Occipital lobe (tissue), 2 donors: ENCODE measurements around the gene RASSF10. TPM values are rescaled to one million over a fixed set of nuclear protein-coding genes. Genes with fewer than 3 reads are reported as not detected.

ENCODE experiments used
- DNase-seq: peaks from one replicate; lab custom pipeline; 2025; lab: John Stamatoyannopoulos, UW
- total RNA-seq: library from RNA; depleted of rRNA; stranded (reverse); fragments of >200 nt; gene quantifications from one replicate; pipeline ENCODE4 v1.2.3, GENCODE V29; 2014

Gene RASSF10
- total RNA-seq, 1 donor from 2014 or later = 3.4 TPM

DNA sequence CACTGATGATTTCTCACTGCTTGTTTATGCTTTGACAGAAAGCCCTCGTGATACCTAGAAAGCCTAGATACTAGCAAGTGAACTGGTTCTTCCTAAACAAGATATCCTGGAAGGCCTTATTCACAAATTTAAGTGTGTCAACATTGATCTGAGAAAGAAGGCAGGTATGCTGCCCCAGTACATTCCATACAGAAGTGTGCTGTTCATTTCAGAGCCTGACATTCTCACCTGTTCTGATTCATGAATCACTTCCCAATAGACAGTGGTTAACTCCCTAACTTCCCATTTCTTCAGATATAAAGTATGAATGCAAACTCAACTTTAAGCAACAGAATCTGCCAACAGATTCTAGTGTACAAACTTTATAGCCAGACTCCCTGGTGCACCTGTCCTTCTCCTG, 15.5 kb upstream of the RASSF10 start:
- no peak for DNase-seq

DNA sequence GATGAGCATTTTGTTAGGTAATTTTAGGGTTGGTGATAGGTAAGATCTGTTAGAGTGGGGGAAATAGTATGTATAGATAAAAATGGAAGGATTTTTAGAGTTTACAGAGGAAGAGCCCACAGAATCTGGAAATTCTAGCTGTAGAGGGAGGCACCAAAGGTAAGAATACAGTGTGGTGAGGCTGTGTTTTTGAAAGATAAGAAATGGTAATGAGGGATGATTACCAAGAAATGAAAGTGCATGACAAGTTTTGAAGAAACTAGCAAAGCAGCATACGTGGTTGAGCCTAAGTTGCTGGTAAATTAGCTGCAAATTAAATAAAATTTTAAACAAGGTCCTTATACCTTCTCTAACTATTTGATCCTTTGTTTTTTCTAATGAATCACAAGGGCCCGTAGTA, 14.6 kb upstream of the RASSF10 start:
- DNase-seq = no peak

DNA sequence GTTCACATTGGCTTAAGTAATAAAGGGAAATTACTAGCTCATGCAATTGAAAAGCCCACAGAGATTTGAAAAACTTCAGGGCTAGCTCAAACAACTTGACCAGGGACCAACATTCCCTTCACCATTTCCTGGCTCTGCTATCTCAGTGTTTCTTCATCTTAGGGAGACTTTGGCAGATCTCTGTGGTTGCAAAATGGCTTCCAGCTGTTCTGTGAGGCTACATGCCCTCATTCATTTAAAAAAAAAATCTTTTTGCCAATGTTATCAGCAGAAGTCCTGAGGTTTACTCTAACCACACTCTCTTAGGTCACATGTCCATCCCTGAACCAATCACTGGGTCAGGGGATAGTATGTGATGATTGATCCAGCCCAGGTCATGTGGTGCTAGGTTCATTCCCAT, 13.9 kb upstream of the RASSF10 start:
- DNase-seq = no peak

DNA sequence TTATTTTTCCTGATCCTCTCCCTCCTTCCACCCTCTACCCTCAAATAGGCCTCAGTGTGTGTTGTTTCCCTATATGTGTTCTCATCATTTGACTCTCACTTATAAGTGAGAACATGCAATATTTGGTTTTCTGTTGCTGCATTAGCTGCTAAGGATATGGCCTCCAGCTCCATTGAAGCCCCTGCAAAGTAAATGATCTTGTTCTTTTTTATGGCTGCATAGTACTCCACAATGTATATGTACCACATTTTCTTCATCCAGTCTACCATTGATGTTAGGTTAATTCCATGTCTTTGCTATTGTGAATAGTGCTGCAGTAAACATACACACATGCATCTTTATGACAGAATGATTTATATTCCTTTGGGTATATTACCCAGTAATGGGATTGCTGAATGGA, 13.3 kb upstream of the RASSF10 start:
- no peak for DNase-seq

DNA sequence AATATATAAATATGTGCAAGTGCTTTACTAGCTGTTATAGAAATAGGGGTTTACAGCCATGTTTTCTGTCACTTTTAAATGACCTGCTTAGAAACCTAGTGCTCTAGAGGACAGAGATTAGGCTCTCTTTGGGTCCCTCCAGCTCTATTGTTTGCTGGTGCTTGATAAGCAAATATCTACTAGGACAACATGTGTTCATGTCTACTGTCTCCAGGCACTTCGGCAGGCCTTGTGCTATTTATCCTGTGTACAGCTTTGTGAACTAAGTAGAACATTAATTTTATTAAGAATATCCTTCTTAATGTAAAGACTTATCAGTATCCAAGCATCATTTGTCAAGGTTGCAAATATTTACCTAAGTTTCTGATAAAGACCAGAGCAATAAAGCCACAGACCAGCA, 11.9 kb upstream of the RASSF10 start:
- no peak for DNase-seq

DNA sequence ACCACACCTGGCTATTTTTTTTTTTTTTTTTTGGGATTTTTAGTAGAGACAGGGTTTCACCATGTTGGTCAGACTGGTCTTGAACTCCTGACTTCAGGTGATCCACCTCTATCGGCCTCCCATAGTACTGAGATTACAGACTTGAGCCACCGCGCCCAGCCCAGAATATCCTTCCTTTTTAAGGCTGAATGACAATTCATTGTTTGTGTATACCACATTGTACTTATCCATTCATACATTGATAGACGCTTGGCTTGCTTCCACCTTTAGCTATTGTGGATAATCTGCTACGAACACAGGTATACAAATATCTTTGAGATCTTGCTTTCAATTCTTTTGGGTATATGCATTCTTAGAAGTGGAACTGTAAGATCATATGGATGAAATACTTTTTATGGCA, 10.8 kb upstream of the RASSF10 start:
- no peak for DNase-seq

DNA sequence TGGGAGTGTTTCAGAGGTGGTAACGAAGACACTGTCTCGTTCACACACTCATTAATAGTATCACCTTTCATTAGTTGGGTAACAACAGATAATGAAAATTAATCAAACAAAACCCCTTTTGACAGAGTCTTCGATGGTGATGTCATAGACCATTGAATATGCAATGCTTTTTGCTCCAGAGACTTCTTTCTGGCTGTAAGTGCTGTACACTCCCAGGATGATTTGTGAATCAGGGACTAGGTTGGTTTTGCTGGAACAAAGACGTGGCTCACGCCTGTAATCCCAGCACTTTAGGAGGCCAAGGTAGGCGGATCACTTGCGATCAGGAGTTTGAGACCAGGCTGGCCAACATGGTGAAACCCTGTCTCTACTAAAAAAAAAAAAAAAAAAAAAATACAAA, 9.5 kb upstream of the RASSF10 start:
- no peak for DNase-seq

DNA sequence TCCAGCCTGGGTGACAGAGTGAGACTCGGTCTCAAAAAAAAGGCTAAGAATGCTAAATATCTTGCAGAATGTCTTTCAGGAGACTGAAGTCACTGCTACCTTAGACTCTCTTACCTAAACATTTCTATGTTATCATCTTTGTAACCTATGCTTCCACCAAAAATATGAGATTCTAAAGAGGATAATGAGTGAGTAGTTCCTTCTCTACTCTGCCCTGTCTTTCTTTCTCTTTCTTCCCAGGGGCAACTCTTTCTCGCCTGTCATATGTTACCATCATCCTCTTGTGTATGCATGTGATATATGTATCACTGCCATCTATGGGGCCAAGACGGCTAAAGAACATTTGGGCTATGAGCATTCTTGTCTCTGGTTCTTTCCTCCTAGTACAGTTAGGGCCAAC, 9.0 kb upstream of the RASSF10 start:
- no peak for DNase-seq

DNA sequence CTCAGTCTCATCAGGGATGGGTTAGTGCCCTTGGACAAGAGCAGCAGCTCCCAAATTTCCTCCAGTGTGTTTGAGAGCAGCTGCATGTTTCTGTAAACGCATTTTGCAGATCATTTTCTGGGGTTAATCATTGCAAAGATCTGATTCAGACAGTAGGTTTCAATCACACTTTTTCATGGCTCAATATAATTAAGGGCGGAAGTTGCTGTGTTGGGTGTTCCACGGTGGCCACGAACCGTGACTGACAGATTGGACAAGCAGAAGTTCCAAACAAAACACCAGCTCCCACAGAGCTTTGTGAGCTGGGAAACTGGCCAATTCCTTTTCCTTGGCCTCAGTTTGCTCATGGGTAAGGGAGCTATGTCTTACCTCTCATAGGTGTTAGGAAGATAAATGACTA, 8.4 kb upstream of the RASSF10 start:
- DNase-seq = no peak

DNA sequence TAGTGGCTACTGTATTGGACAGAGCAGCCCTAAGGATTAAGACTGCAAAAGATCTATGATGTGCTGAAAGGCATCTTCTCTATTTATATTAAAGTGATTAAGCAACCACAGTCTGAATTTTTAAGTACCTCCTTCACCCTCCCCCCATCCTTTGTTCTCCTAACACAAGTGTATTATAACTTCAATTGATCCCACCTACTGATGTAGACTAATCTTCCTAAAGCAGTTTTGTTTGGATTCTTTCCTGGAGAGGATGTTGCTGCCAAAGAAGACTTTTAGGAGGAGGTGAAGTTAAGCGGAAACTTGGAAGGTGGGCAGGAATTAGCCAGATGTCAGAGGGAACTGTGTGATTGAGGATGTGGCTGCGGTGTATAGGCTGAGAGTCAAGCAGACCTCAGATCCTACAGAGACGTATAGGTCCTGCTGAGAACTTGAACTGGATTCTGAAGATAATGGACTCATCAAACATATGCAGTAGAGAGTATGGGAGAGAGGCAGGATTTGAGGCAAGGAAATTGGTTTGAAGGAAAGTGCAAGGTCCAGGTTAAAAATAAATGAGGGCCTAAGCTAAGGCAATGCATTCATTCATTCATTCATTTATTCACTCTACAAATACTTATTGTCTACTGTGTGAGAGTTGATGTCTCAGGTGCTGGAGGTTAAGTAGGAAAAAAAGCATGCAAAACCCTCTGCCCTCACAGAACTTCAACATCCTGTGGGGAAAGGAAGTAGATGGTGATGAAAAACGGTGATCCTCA, 5.2 kb upstream of the RASSF10 start:
- no peak for DNase-seq

DNA sequence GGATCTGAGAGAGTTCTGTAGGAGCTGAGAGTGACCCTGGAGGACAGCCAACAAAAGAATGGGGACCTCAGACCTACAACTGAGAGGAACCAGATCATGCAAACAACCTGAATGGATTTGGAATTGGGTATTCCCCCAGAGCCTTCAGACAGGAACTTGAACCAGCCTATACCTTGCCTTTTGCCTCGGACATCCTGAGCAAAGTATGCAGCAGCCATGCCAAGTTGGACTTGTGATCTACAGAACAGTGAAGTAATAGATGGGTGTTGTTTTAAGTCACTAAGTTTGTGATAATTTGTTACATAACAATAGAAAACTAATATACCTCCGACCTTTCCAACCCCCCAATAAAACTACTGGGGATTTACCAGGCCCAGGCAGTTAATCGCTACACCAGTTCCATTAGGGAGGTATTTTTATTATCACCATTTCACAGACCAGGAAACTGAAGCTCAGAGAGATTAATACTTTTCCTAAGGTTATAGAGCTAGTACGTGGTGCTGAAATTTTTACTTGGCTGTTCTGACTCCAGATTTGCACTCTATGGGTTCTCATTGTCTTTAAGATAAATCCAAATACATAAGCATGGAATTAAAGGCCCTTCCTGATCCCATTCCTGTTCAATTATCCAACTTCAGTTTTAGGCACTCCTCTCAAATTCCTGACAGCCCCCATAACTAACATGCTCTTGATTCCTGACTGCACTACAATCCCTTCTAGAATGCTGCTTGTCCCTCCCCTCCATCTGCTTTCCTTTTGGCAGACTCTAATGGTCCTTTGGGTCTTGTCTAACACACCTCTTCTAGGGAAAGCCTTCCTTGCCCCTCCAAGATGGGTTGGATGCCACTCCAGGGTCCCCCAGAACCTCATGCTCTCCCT, 1.7 kb upstream of the RASSF10 start:
- no peak for DNase-seq

DNA sequence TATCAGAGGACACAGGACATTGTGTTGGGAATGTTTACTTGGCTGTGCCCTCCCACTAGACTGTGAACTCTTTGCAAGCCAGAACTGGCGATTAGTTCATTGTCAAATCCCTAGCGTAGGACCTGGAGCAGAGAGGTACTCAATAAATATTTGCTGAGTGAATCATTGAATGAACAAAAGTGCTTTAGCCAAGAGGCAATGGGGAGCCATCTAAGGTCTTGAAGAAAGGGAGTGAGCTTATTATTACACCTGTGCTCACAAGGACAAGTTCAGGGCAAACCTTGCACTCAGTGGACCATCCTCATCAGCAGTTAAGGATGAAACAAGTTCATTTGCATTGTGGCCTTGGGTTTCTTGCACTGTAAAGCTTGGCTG, 1.1 kb upstream of the RASSF10 start:
- DNase-seq = no peak

DNA sequence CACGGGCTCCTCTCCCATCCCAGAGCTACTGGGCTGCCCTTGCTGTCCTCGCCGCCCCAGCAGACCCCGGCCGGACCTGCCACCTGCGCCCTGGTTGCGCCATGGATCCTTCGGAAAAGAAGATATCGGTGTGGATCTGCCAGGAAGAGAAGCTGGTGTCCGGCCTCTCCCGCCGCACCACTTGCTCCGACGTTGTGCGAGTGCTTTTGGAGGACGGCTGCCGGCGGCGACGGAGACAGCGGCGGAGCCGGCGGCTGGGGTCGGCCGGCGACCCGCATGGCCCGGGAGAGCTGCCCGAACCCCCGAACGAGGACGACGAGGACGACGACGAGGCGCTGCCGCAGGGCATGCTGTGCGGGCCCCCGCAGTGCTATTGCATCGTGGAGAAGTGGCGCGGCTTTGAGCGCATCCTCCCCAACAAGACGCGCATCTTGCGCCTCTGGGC, 382 bp downstream of the RASSF10 start:
- DNase-seq = no peak

DNA sequence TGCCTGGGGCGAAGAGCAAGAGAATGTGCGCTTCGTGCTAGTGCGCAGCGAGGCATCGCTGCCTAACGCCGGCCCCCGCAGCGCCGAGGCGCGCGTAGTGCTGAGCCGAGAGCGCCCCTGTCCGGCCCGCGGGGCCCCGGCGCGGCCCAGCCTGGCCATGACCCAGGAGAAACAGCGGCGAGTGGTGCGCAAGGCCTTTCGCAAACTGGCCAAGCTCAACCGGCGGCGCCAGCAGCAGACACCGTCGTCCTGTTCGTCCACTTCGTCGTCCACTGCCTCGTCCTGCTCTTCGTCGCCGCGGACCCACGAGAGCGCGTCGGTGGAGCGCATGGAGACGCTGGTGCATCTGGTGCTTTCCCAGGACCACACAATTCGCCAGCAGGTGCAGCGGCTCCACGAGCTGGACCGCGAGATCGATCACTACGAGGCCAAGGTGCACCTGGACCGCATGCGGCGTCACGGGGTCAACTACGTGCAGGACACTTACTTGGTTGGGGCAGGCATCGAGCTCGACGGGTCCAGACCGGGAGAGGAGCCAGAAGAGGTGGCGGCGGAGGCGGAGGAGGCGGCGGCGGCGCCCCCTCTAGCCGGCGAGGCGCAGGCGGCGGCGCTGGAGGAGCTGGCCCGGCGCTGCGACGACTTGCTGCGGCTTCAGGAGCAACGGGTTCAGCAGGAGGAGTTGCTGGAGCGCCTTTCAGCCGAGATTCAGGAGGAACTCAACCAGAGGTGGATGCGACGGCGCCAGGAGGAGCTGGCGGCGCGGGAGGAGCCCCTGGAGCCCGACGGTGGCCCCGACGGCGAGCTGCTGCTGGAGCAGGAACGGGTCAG, 1.0 kb downstream of the RASSF10 start:
- DNase-seq = no peak

DNA sequence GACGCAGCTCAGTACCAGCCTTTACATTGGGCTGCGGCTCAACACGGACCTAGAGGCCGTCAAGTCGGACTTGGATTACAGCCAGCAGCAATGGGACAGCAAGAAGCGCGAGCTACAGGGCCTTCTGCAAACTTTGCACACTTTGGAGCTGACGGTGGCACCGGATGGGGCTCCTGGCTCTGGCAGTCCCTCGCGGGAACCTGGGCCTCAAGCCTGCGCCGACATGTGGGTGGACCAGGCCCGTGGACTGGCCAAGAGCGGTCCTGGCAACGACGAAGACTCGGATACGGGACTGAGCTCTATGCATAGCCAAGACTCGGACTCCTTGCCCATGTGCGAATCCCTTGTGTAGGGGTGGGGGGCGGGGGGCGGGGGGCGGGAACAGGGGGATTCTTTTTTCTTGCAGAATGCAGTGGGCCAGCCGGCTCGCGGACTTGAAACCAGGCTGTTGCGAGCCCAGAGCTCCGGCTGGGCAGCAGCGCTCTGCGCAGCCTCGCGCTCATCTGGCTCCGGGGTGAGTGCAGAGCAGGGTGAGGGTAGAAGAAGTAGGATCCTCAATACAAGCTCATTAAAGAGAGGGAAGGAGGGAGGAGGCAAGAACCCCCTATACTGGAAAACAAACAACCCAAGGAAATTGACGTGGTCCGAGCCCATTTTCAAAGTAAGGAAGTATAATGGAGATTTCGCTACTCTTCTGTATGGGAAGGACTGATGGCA, 1.8 kb downstream of the RASSF10 start:
- no peak for DNase-seq

DNA sequence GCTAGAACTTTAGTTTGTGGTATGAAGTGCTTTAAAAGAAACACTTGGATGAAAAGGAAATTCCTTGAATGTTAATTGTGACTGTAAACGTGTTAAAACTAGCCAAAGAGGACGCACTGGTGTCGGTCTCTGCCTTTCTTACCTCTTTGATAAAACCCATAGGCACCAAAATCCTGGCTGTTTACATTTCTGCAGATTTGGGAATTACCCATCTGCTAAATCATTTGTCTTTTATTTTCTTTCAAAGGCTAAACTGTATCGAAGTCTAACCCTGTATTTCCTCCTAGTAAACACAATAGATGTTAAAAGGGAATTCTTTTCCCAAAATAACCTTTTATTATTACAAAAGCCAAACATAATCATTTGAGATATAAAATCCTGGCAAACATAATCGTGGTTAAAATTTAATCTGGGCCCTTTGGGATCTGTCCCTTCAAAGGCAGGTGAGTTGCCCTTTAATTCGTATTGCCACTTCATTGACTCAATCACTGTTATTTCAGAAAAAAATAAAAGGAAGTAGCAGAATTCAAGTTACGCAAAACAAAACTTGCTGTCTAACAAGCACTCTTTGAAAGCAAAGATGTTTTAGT, 2.4 kb downstream of the RASSF10 start:
- DNase-seq = no peak

DNA sequence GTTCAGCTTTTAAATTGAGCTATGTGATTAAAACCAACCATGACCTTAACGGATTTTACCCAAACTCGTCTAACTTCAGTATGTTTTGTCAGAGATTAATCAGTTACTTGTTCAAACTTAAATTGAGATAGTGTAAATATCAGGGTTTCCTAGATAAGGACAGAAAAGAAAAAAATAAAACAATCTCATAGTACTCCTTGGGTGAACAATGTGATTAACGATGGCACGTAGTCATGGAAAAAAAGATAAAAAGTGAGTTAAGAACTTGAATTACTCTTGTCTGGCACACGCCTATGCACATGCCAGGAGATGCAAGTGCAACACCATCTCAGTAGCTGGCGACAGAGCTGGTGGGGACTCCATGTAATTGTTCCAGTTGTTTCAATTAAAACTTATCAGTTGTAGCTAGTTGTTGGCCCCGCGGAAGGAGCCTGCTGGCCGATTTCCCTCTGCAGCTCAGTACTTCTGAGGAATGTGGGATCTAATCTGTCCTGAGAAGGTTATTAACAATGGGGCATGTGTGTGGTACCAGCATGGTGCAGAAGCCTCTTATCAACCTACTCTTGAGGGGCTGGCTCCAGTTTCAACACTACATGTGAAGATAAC, 3.0 kb downstream of the RASSF10 start:
- DNase-seq = no peak

DNA sequence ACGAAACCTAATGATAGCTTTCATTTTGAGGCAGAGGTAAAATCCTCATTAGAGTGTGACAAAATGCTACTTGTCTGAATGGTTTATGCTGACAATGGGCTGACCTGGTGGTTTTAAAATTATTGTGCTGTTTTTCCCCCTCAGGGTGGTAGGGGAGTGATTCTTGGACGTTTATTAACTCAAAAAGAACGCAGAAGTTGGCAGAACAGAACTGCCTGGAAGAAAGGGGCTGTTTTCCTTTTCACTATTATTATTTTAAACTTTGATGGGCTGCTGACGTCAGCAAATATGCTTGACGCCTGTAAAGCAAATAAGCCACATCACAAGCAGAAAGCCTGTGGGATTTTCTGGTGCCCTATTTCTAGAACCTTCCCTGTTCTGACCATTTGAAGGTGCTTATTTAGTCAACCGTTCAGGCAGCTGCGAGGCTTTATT, 4.0 kb downstream of the RASSF10 start:
- DNase-seq = no peak

DNA sequence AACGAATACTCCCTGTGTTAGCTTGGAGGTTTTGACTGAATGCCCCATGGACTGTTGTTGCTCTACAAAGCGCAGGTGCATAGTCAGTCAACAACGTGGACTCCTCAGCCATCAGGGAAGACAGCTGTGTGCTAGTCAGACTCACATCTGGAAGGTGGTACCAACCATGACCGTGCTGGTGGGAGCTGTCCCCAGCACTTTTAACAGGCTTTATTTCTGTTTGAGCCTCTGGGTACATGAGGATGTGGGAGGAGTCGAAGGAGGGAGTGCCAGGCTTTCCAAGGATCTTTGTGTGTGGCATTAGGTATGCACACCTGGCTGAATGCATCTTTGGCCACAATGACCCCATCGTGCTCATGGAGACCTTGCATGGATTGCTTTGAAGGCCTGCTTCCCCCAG, 6.6 kb downstream of the RASSF10 start:
- no peak for DNase-seq

DNA sequence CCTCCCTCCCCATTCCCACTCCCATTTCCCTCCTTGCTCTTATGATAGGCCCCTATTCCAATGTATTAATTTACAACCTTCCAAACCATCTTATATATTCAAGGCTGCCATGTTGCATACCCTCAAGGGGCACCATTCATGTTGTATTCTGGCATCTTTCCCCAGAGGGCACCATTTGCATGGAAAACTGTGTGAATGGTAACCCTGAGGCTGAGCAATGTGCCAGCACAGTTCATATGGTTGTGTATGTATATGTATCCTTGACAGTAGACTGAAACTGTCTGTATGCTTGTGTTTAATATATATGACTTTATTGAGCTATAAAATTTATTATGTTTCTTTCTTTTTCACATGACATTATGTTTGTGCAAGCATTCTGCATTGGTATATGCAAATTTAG, 7.3 kb downstream of the RASSF10 start:
- DNase-seq = no peak

DNA sequence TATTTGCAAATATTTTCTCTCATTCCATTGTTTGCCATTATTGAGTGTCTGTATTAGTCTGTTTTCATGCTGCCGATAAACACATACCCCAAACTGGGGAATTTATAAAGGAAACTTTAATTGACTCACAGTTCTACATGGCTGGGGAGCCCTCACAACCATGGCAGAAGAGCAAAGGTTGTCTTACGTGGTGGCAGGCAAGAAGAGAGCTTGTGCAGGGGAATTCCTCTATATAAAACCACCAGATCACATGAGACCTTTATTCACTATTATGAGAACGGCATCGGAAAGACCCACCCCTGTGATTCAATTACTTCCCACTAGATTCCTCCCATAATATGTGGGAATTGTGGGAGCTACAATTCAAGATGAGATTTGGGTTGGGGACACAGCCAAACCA, 10.2 kb downstream of the RASSF10 start:
- no peak for DNase-seq
